PFSK-1 (cell line): ENCODE measurements around the gene SCN5A.

Experiments
- FOXP2 ChIP-seq: optimal IDR thresholded peaks from 2 replicates; pipeline ENCODE3; 2011; ENCODE audit warnings: borderline replicate concordance, control low read depth, inconsistent platforms; ENCODE audit not compliant: insufficient read depth; ENCODE audit errors: extremely low read length, extremely low read depth
- POLR2AphosphoS5 ChIP-seq: IDR thresholded peaks from 2 replicates; pipeline ENCODE4 v1.6.1; 2012; ENCODE audit warnings: low read depth, mild to moderate bottlenecking, control low read depth, low read length, moderate library complexity
- REST ChIP-seq, 2 experiments: IDR thresholded peaks; 2 replicates each; pipeline versions ENCODE4 v1.6.1 to v1.8.0; 2011 to 2012; ENCODE audit warnings: low read depth in 2 of 2, low read length in 2 of 2, control low read depth in 1 of 2, inconsistent platforms in 1 of 2, mild to moderate bottlenecking in 1 of 2, moderate library complexity in 1 of 2; ENCODE audit not compliant: insufficient read depth in 1 of 2
- SIN3A ChIP-seq: IDR thresholded peaks from 2 replicates; pipeline ENCODE4 v1.6.1; 2012; ENCODE audit warnings: mild to moderate bottlenecking, low read length, moderate library complexity, borderline replicate concordance; ENCODE audit not compliant: insufficient read depth
- TAF1 ChIP-seq: IDR thresholded peaks from 2 replicates; pipeline ENCODE4 v1.6.1; 2012; ENCODE audit warnings: low read length, control low read depth, borderline replicate concordance; ENCODE audit not compliant: insufficient read depth

The SCN5A gene

GRCh38 chr3:38519651-38520050, 129.8 kb downstream of the SCN5A start:
- TF ChIP-seq SIN3A: no peak
- TF ChIP-seq POLR2AphosphoS5: no peak
- TF ChIP-seq REST (IDR thresholded peaks at IDR 0.05; ENCODE audit: insufficient read depth in 1 of 2, low read depth in 2 of 2, low read length in 2 of 2): no peak
- no peak for TF ChIP-seq FOXP2
- no peak for TF ChIP-seq TAF1

- TF ChIP-seq POLR2AphosphoS5 (no peak), FOXP2 (no peak), REST (IDR thresholded peaks at IDR 0.05; ENCODE audit: insufficient read depth in 1 of 2, low read depth in 2 of 2, low read length in 2 of 2) (no peak), TAF1 (no peak), SIN3A (no peak)
Measured at GRCh38 chr3:38519000-38519399, 130.5 kb downstream of the SCN5A start.

GRCh38 chr3:38516669-38517068, 132.8 kb downstream of the SCN5A start:
- no peak for TF ChIP-seq SIN3A
- TF ChIP-seq FOXP2: no peak
- no peak for TF ChIP-seq TAF1

GRCh38 chr3:38515367-38515766, 134.1 kb downstream of the SCN5A start:
- TF ChIP-seq SIN3A (no peak), FOXP2 (no peak), POLR2AphosphoS5 (no peak), REST (IDR thresholded peaks at IDR 0.05; ENCODE audit: insufficient read depth in 1 of 2, low read depth in 2 of 2, low read length in 2 of 2) (no peak), TAF1 (no peak)

- TF ChIP-seq FOXP2 (no peak), REST (IDR thresholded peaks at IDR 0.05; ENCODE audit: insufficient read depth in 1 of 2, low read depth in 2 of 2, low read length in 2 of 2) (no peak), SIN3A (no peak), POLR2AphosphoS5 (no peak), TAF1 (no peak)
Measured at GRCh38 chr3:38511546-38511945, 137.9 kb downstream of the SCN5A start.
